Neural crest cell (in vitro differentiated cells): ENCODE measurements around the gene PIANP. TPM values are rescaled to one million over a fixed set of nuclear protein-coding genes. Genes with fewer than 3 reads are reported as not detected.
A peak's percentile ranks its signal among the peaks of the same experiment; 100 is the strongest.

Source experiments
- DNase-seq: peaks from one replicate; pipeline ENCODE4 v3.0.0; 2021; ENCODE audit warnings: low read depth, mixed read lengths, low spot score
- H3K27ac Mint-ChIP-seq: one replicate; pipeline ENCODE4 v1.8.0; 2021; ENCODE audit warnings: mild to moderate bottlenecking, mixed read lengths; ENCODE audit not compliant: unreplicated experiment
- H3K27me3 Mint-ChIP-seq: 2 replicates; pipeline ENCODE4 v1.8.0; 2021; ENCODE audit warnings: low read depth, mild to moderate bottlenecking, mixed read lengths
- H3K36me3 Mint-ChIP-seq: 2 replicates; pipeline ENCODE4 v1.8.0; 2021; ENCODE audit warnings: low read depth, mild to moderate bottlenecking, mixed read lengths
- H3K4me1 Mint-ChIP-seq: 2 replicates; pipeline ENCODE4 v1.8.0; 2021; ENCODE audit warnings: mixed read lengths
- H3K4me3 Mint-ChIP-seq: one replicate; pipeline ENCODE4 v1.8.0; 2021; ENCODE audit warnings: mild to moderate bottlenecking, mixed read lengths
- H3K9me3 Mint-ChIP-seq: 2 replicates; pipeline ENCODE4 v1.8.0; 2021; ENCODE audit warnings: mixed read lengths
- CTCF ChIP-seq: fragments of 200-600 bp; sonication (generic); conservative IDR thresholded peaks from 2 replicates; pipeline ENCODE4 v1.5.0; 2021; ENCODE audit warnings: antibody characterized with exemption, mild to moderate bottlenecking
- total RNA-seq: library from RNA; stranded (reverse); gene quantifications from 2 replicates; pipeline ENCODE4 v1.2.1, GENCODE V29; 2021

Gene PIANP
- total RNA-seq, 1 donor from 2014 or later = 8.6 TPM

DNA sequence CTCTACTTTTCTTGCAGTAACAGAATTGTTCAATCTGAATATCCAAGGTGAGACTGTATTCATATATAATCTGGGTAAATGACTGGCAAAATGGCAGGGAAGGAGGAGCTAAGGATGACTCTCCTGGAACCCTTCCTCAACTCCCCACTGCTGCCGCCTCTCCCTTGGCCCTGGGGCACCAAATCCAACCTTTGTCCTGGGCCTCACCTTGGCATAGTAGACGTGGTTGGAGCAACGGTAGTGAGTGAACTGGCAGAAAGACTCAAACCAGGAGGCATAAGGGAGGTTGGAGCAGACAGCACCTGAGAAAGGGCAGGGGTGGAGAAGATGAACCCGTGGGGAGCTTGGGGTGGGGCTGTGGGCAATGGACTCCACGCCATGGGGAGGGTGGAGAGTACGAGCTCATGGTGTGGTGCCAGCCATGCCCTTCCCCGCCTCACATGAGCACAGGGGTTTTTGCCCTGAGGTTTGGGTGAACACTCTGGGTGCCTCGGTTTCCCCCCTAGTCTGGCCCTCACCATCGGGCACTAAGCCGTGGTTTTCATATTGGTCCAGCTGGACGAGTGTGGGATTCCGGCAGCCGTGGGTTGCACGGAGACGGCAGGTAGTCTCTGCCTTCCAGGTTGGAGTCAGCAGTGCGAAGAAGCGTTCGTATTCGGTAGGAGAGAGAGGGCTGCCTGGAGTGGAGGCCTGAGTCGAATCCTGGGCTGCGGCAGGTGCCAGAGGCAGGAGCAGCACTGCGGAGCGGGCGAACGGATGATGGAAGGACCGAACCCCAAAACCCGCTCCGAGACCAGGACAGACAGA is 54.1 kb downstream of the PIANP start:
- Mint-ChIP-seq H3K4me3 (peak overlapping the region; percentile 83), H3K4me1 (peaks cover 16% of the 10 kb centered on the region), H3K9me3 (no peaks in the 10 kb centered on the region), H3K36me3 (peaks cover 8% of the 10 kb centered on the region), H3K27me3 (peaks cover 18% of the 10 kb centered on the region), H3K27ac (peak overlapping the region; percentile 46)
- TF ChIP-seq CTCF = no peak
- no peak for DNase-seq

GRCh38 chr12:6644903-6645302 is 55.7 kb downstream of the PIANP start:
- Mint-ChIP-seq H3K27me3 (peaks cover 25% of the 10 kb centered on the region), H3K9me3 (no peaks in the 10 kb centered on the region), H3K4me3 (no peak overlapping the region), H3K27ac (peak overlapping the region; percentile 22), H3K36me3 (peaks cover 8% of the 10 kb centered on the region), H3K4me1 (peaks cover 16% of the 10 kb centered on the region)
- no peak for TF ChIP-seq CTCF
- no peak for DNase-seq

GRCh38 chr12:6644257-6644596 is 56.4 kb downstream of the PIANP start:
- no peak overlapping the region for H3K4me3 Mint-ChIP-seq
- H3K9me3 Mint-ChIP-seq = no peaks in the 10 kb centered on the region
- TF ChIP-seq CTCF = no peak
- peaks cover 8% of the 10 kb centered on the region for H3K36me3 Mint-ChIP-seq
- H3K4me1 Mint-ChIP-seq = peaks cover 16% of the 10 kb centered on the region
- peaks cover 25% of the 10 kb centered on the region for H3K27me3 Mint-ChIP-seq
- no peak for DNase-seq
- peak overlapping the region; percentile 22 for H3K27ac Mint-ChIP-seq

Other genes with a start within 250 kb of the PIANP start
- gene TAPBPL, start 248.8 kb downstream of the PIANP start, total RNA-seq = 0.73 and 1.2 TPM in 2 replicates
- gene VAMP1, start 230.1 kb downstream of the PIANP start, total RNA-seq = 8.7 and 9.8 TPM in 2 replicates
- 262 and 272 TPM in 2 replicates for gene MRPL51, start 207.6 kb downstream of the PIANP start, total RNA-seq
- gene NCAPD2, start 206.7 kb downstream of the PIANP start, total RNA-seq = 133 TPM in 2 replicates
- gene GAPDH, start 166.3 kb downstream of the PIANP start, total RNA-seq = 3,867 and 3,984 TPM in 2 replicates
- gene IFFO1, start 144.8 kb downstream of the PIANP start, total RNA-seq = 27.2 and 28.9 TPM in 2 replicates
- gene NOP2, start 132.5 kb downstream of the PIANP start, total RNA-seq = 73.3 and 75.1 TPM in 2 replicates
- 476 and 492 TPM in 2 replicates for gene CHD4, start 93.4 kb downstream of the PIANP start, total RNA-seq
- gene LPAR5, start 64.9 kb downstream of the PIANP start, total RNA-seq = not detected in 2 replicates
- gene ACRBP, start 53.4 kb downstream of the PIANP start, total RNA-seq = 1.9 and 2.4 TPM in 2 replicates
- gene ING4, start 37.7 kb downstream of the PIANP start, total RNA-seq = 37.9 TPM in 2 replicates
- 93.2 and 94.3 TPM in 2 replicates for gene ZNF384, start 11.4 kb downstream of the PIANP start, total RNA-seq
- 37.5 and 37.7 TPM in 2 replicates for gene COPS7A, start 23.2 kb upstream of the PIANP start, total RNA-seq
- 203 and 217 TPM in 2 replicates for gene MLF2, start 52.3 kb upstream of the PIANP start, total RNA-seq
- gene PTMS, start 65.5 kb upstream of the PIANP start, total RNA-seq = 629 and 669 TPM in 2 replicates
- 4.7 and 4.9 TPM in 2 replicates for gene LAG3, start 71.7 kb upstream of the PIANP start, total RNA-seq
- gene CD4, start 88.7 kb upstream of the PIANP start, total RNA-seq = 3.8 and 4.1 TPM in 2 replicates
- gene GPR162, start 121.0 kb upstream of the PIANP start, total RNA-seq = 16.4 and 17.4 TPM in 2 replicates
- 47.4 and 52.7 TPM in 2 replicates for gene P3H3, start 127.6 kb upstream of the PIANP start, total RNA-seq
- gene GNB3, start 140.1 kb upstream of the PIANP start, total RNA-seq = 21.2 and 22.2 TPM in 2 replicates
- 67.9 and 71.7 TPM in 2 replicates for gene CDCA3, start 150.5 kb upstream of the PIANP start, total RNA-seq
- 172 and 173 TPM in 2 replicates for gene USP5, start 151.3 kb upstream of the PIANP start, total RNA-seq
- 685 and 713 TPM in 2 replicates for gene TPI1, start 166.7 kb upstream of the PIANP start, total RNA-seq
- gene SPSB2, start 172.5 kb upstream of the PIANP start, total RNA-seq = 6.2 and 7.0 TPM in 2 replicates
- gene LRRC23, start 204.0 kb upstream of the PIANP start, total RNA-seq = 4.8 and 5.2 TPM in 2 replicates
- 67.5 and 68.4 TPM in 2 replicates for gene ENO2, start 213.8 kb upstream of the PIANP start, total RNA-seq
- 118 and 122 TPM in 2 replicates for gene ATN1, start 227.1 kb upstream of the PIANP start, total RNA-seq
- not detected in 2 replicates for gene RNU7-1, start 243.0 kb upstream of the PIANP start, total RNA-seq
- gene C12orf57, start 243.2 kb upstream of the PIANP start, total RNA-seq = 293 and 298 TPM in 2 replicates